ENCODE results near the gene ACVR2A. TPM values are rescaled to one million over a fixed set of nuclear protein-coding genes. Genes with fewer than 3 reads are reported as not detected.

Gene ACVR2A
- total RNA-seq, 1 donor from 2014 or later: 22.6 TPM

- H3K27ac Mint-ChIP-seq (ENCODE audit: unreplicated experiment): no peak overlapping the region
- no peak overlapping the region for H3K4me2 ChIP-seq (ENCODE audit: low read length)
- no peak for FAIRE-seq
Observed at GRCh38 chr2:147850838-147851237, 6.0 kb downstream of the ACVR2A start.

GRCh38 chr2:147851244-147851930, 6.6 kb downstream of the ACVR2A start:
- Histone ChIP-seq H3K79me2 (ENCODE audit: insufficient read depth, low read length) (peaks cover 97% of the 10 kb centered on the region), H3K9me3 (ENCODE audit: insufficient read depth, low read depth, low read length) (no peaks in the 10 kb centered on the region), H3K4me3 (ENCODE audit: insufficient read depth, low read depth, low read length) (no peak overlapping the region), H3K9ac (ENCODE audit: low read length) (no peak overlapping the region), H4K20me1 (ENCODE audit: insufficient read depth, low read length) (peaks cover 67% of the 10 kb centered on the region), H3K4me2 (ENCODE audit: low read length) (no peak overlapping the region), H3K27ac (ENCODE audit: low read depth, low read length) (no peak overlapping the region), H3K36me3 (ENCODE audit: insufficient read depth, low read length) (no peaks in the 10 kb centered on the region), H2AFZ (ENCODE audit: low read depth, low read length) (no peak overlapping the region), H3K4me1 (ENCODE audit: insufficient read depth, low read length) (peaks cover under 1% of the 10 kb centered on the region), H3K27me3 (ENCODE audit: insufficient read depth, low read length) (no peaks in the 10 kb centered on the region)
- DNase-seq (ENCODE audit: low read depth) (no peak), FAIRE-seq (no peak)
- H3K27ac Mint-ChIP-seq (ENCODE audit: unreplicated experiment): no peak overlapping the region
- H3K4me3 Mint-ChIP-seq (ENCODE audit: unreplicated experiment): no peak overlapping the region
- TF ChIP-seq, protein P1, sequence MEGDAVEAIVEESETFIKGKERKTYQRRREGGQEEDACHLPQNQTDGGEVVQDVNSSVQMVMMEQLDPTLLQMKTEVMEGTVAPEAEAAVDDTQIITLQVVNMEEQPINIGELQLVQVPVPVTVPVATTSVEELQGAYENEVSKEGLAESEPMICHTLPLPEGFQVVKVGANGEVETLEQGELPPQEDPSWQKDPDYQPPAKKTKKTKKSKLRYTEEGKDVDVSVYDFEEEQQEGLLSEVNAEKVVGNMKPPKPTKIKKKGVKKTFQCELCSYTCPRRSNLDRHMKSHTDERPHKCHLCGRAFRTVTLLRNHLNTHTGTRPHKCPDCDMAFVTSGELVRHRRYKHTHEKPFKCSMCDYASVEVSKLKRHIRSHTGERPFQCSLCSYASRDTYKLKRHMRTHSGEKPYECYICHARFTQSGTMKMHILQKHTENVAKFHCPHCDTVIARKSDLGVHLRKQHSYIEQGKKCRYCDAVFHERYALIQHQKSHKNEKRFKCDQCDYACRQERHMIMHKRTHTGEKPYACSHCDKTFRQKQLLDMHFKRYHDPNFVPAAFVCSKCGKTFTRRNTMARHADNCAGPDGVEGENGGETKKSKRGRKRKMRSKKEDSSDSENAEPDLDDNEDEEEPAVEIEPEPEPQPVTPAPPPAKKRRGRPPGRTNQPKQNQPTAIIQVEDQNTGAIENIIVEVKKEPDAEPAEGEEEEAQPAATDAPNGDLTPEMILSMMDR (IDR thresholded peaks at IDR 0.05; ENCODE audit: insufficient read depth, low read depth, low read length): no peak
- TF ChIP-seq EZH2 (IDR thresholded peaks at IDR 0.05; ENCODE audit: insufficient read depth, low read length): no peak
- peaks cover 16% of the 10 kb centered on the region for H3K4me1 Mint-ChIP-seq (ENCODE audit: low read depth, unreplicated experiment)
- no peaks in the 10 kb centered on the region for H3K9me3 Mint-ChIP-seq (ENCODE audit: unreplicated experiment)
- no peaks in the 10 kb centered on the region for H3K36me3 Mint-ChIP-seq (ENCODE audit: low read depth, unreplicated experiment)
- H3K27me3 Mint-ChIP-seq (ENCODE audit: low read depth, unreplicated experiment): no peaks in the 10 kb centered on the region

More at GRCh38 chr2:147850838-147851237, 6.0 kb downstream of the ACVR2A start:
- TF ChIP-seq, protein P1 (IDR thresholded peaks at IDR 0.05; ENCODE audit: insufficient read depth, low read depth, low read length): no peak
- TF ChIP-seq EZH2 (IDR thresholded peaks at IDR 0.05; ENCODE audit: insufficient read depth, low read length): no peak
- Histone ChIP-seq H3K9ac (ENCODE audit: low read length) (no peak overlapping the region), H3K79me2 (ENCODE audit: insufficient read depth, low read length) (peaks cover 97% of the 10 kb centered on the region), H3K4me1 (ENCODE audit: insufficient read depth, low read length) (peaks cover 4% of the 10 kb centered on the region), H2AFZ (ENCODE audit: low read depth, low read length) (no peak overlapping the region), H3K27ac (ENCODE audit: low read depth, low read length) (no peak overlapping the region), H4K20me1 (ENCODE audit: insufficient read depth, low read length) (peaks cover 73% of the 10 kb centered on the region), H3K27me3 (ENCODE audit: insufficient read depth, low read length) (no peaks in the 10 kb centered on the region), H3K9me3 (ENCODE audit: insufficient read depth, low read depth, low read length) (no peaks in the 10 kb centered on the region), H3K36me3 (ENCODE audit: insufficient read depth, low read length) (no peaks in the 10 kb centered on the region), H3K4me3 (ENCODE audit: insufficient read depth, low read depth, low read length) (no peak overlapping the region)
- no peak for DNase-seq (ENCODE audit: low read depth)
- Mint-ChIP-seq H3K27me3 (ENCODE audit: low read depth, unreplicated experiment) (no peaks in the 10 kb centered on the region), H3K36me3 (ENCODE audit: low read depth, unreplicated experiment) (no peaks in the 10 kb centered on the region), H3K4me3 (ENCODE audit: unreplicated experiment) (no peak overlapping the region), H3K4me1 (ENCODE audit: low read depth, unreplicated experiment) (peaks cover 16% of the 10 kb centered on the region), H3K9me3 (ENCODE audit: unreplicated experiment) (no peaks in the 10 kb centered on the region)

- Histone ChIP-seq H4K20me1 (ENCODE audit: insufficient read depth, low read length) (peaks cover 67% of the 10 kb centered on the region), H3K4me3 (ENCODE audit: insufficient read depth, low read depth, low read length) (no peak overlapping the region), H2AFZ (ENCODE audit: low read depth, low read length) (no peak overlapping the region), H3K9me3 (ENCODE audit: insufficient read depth, low read depth, low read length) (no peaks in the 10 kb centered on the region), H3K27ac (ENCODE audit: low read depth, low read length) (no peak overlapping the region), H3K4me2 (ENCODE audit: low read length) (no peak overlapping the region), H3K79me2 (ENCODE audit: insufficient read depth, low read length) (peaks cover 92% of the 10 kb centered on the region), H3K36me3 (ENCODE audit: insufficient read depth, low read length) (no peaks in the 10 kb centered on the region), H3K27me3 (ENCODE audit: insufficient read depth, low read length) (no peaks in the 10 kb centered on the region), H3K9ac (ENCODE audit: low read length) (no peak overlapping the region), H3K4me1 (ENCODE audit: insufficient read depth, low read length) (no peaks in the 10 kb centered on the region)
- no peak for DNase-seq (ENCODE audit: low read depth)
- TF ChIP-seq EZH2 (IDR thresholded peaks at IDR 0.05; ENCODE audit: insufficient read depth, low read length): no peak
- TF ChIP-seq, protein P1 (IDR thresholded peaks at IDR 0.05; ENCODE audit: insufficient read depth, low read depth, low read length): no peak
- H3K27ac Mint-ChIP-seq (ENCODE audit: unreplicated experiment): no peak overlapping the region
- H3K4me1 Mint-ChIP-seq (ENCODE audit: low read depth, unreplicated experiment): peaks cover 12% of the 10 kb centered on the region
- H3K4me3 Mint-ChIP-seq (ENCODE audit: unreplicated experiment): no peak overlapping the region
- H3K27me3 Mint-ChIP-seq (ENCODE audit: low read depth, unreplicated experiment): no peaks in the 10 kb centered on the region
- FAIRE-seq: no peak
- no peaks in the 10 kb centered on the region for H3K9me3 Mint-ChIP-seq (ENCODE audit: unreplicated experiment)
- no peaks in the 10 kb centered on the region for H3K36me3 Mint-ChIP-seq (ENCODE audit: low read depth, unreplicated experiment)
Observed at GRCh38 chr2:147854557-147855134, 9.8 kb downstream of the ACVR2A start.

All from astrocyte (in vitro differentiated cells and primary cell).